A549 (cell line): ENCODE data around the gene SCART1.

ENCODE experiments used
- CEBPB ChIP-seq, 2 experiments: fragments of >200 bp in 1 of 2; sonication (Bioruptor Twin) in 1 of 2; formaldehyde crosslinking in 1 of 2; IDR thresholded peaks; 2 replicates each; pipeline ENCODE4 v1.6.1; 2012 to 2016
- CHD4 ChIP-seq: fragments of 200-600 bp; sonication (generic); IDR thresholded peaks from 2 replicates; pipeline ENCODE4 v1.6.1; 2016; ENCODE audit warnings: antibody characterized with exemption, mild to moderate bottlenecking, borderline replicate concordance
- ESRRA ChIP-seq: fragments of 150-350 bp; IDR thresholded peaks from 2 replicates; pipeline ENCODE4 v1.6.1; 2014; ENCODE audit warnings: mild to moderate bottlenecking, low read length, borderline replicate concordance
- MAFK ChIP-seq: fragments of 450-650 bp; IDR thresholded peaks from 2 replicates; pipeline ENCODE4 v1.6.1; 2014; ENCODE audit not compliant: partially characterized antibody
- MAZ ChIP-seq: fragments of 150-350 bp; IDR thresholded peaks from 2 replicates; pipeline ENCODE4 v1.6.1; 2014; ENCODE audit warnings: antibody characterized with exemption, low read depth, low read length, borderline replicate concordance
- POLR2A ChIP-seq: IDR thresholded peaks from 2 replicates; pipeline ENCODE4 v1.6.1; 2012; ENCODE audit warnings: mild to moderate bottlenecking, low read length
- RAD21 ChIP-seq, 2 experiments: fragments of >200 bp in 1 of 2; sonication (Bioruptor Twin) in 1 of 2; formaldehyde crosslinking in 1 of 2; IDR thresholded peaks in 1 of 2; conservative IDR thresholded peaks in 1 of 2; 2 replicates in 1 of 2; 3 replicates in 1 of 2; pipeline ENCODE4 v1.6.1; 2012 to 2018; ENCODE audit warnings: inconsistent platforms in 1 of 2
- RCOR1 ChIP-seq: fragments of 150-350 bp; IDR thresholded peaks from 2 replicates; pipeline ENCODE4 v1.6.1; 2014; ENCODE audit warnings: antibody characterized with exemption, low read length, low read depth
- TF ChIP-seq, protein P1 (sequence below): fragments of 200-600 bp; sonication (generic); IDR thresholded peaks from 2 replicates; pipeline ENCODE4 v1.6.1; 2016; ENCODE audit warnings: antibody characterized with exemption, mild to moderate bottlenecking, moderate library complexity
- TF ChIP-seq, protein P2 (sequence below): fragments of 450-650 bp; IDR thresholded peaks from 2 replicates; pipeline ENCODE4 v1.6.1; 2014; ENCODE audit warnings: antibody characterized with exemption
- TF ChIP-seq, protein P3 (sequence below): fragments of 150-350 bp; IDR thresholded peaks from 2 replicates; pipeline ENCODE4 v1.6.1; 2014; ENCODE audit warnings: low read depth, mild to moderate bottlenecking, low read length
- TF ChIP-seq, protein P4 (sequence below): fragments of >200 bp; sonication (Bioruptor Twin); formaldehyde crosslinking; IDR thresholded peaks from 3 replicates; pipeline ENCODE4 v1.5.1; 2016

DNA sequence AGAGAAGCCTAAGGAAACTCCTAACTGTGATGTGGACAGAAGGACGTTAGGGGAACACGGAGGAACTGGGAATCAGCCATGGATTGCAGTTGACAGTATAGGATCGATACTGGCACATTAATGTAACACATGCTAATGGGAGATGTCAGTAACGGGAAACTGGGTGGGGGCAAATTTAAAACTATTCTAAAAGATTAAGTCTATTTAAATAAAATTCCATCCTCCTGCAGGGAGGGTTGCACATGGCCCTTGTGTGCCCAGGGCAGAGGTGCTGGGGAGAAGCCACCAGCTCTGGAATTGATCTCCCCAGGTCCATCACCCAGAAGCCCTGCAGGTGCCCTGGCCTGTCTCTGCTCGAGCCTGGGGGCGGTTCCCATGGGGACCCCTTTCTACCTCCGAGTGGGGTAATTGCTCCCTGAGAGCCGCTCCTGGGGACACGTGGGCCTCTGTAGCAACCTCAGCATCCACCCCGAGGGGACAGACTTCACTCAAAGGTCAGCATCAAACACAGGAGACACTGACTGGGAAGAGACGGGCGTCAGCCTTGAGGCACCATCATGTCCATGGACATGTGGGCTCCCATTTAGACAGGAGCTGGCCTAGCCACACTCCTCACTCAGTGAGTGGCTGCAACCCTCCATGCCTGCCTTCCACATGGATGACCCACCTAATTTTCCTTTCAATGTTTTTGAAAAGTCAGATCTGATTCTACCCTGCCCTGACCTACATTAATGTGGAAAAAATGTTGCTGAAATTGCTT is 21.1 kb downstream of the SCART1 start:
- TF ChIP-seq, protein P1, sequence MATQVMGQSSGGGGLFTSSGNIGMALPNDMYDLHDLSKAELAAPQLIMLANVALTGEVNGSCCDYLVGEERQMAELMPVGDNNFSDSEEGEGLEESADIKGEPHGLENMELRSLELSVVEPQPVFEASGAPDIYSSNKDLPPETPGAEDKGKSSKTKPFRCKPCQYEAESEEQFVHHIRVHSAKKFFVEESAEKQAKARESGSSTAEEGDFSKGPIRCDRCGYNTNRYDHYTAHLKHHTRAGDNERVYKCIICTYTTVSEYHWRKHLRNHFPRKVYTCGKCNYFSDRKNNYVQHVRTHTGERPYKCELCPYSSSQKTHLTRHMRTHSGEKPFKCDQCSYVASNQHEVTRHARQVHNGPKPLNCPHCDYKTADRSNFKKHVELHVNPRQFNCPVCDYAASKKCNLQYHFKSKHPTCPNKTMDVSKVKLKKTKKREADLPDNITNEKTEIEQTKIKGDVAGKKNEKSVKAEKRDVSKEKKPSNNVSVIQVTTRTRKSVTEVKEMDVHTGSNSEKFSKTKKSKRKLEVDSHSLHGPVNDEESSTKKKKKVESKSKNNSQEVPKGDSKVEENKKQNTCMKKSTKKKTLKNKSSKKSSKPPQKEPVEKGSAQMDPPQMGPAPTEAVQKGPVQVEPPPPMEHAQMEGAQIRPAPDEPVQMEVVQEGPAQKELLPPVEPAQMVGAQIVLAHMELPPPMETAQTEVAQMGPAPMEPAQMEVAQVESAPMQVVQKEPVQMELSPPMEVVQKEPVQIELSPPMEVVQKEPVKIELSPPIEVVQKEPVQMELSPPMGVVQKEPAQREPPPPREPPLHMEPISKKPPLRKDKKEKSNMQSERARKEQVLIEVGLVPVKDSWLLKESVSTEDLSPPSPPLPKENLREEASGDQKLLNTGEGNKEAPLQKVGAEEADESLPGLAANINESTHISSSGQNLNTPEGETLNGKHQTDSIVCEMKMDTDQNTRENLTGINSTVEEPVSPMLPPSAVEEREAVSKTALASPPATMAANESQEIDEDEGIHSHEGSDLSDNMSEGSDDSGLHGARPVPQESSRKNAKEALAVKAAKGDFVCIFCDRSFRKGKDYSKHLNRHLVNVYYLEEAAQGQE: no peak
- TF ChIP-seq, protein P2, sequence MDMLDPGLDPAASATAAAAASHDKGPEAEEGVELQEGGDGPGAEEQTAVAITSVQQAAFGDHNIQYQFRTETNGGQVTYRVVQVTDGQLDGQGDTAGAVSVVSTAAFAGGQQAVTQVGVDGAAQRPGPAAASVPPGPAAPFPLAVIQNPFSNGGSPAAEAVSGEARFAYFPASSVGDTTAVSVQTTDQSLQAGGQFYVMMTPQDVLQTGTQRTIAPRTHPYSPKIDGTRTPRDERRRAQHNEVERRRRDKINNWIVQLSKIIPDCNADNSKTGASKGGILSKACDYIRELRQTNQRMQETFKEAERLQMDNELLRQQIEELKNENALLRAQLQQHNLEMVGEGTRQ: no peak
- TF ChIP-seq MAZ (no peak), CHD4 (no peak), RCOR1 (no peak), POLR2A (no peak), ESRRA (no peak), CEBPB (IDR thresholded peaks at IDR 0.05) (no peak), RAD21 (conservative IDR thresholded peaks at IDR 0.05 in 1 of 2, IDR thresholded peaks at IDR 0.05 in 1 of 2) (no peak), MAFK (no peak)
- TF ChIP-seq, protein P3, sequence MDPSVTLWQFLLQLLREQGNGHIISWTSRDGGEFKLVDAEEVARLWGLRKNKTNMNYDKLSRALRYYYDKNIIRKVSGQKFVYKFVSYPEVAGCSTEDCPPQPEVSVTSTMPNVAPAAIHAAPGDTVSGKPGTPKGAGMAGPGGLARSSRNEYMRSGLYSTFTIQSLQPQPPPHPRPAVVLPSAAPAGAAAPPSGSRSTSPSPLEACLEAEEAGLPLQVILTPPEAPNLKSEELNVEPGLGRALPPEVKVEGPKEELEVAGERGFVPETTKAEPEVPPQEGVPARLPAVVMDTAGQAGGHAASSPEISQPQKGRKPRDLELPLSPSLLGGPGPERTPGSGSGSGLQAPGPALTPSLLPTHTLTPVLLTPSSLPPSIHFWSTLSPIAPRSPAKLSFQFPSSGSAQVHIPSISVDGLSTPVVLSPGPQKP: no peak
- TF ChIP-seq, protein P4, sequence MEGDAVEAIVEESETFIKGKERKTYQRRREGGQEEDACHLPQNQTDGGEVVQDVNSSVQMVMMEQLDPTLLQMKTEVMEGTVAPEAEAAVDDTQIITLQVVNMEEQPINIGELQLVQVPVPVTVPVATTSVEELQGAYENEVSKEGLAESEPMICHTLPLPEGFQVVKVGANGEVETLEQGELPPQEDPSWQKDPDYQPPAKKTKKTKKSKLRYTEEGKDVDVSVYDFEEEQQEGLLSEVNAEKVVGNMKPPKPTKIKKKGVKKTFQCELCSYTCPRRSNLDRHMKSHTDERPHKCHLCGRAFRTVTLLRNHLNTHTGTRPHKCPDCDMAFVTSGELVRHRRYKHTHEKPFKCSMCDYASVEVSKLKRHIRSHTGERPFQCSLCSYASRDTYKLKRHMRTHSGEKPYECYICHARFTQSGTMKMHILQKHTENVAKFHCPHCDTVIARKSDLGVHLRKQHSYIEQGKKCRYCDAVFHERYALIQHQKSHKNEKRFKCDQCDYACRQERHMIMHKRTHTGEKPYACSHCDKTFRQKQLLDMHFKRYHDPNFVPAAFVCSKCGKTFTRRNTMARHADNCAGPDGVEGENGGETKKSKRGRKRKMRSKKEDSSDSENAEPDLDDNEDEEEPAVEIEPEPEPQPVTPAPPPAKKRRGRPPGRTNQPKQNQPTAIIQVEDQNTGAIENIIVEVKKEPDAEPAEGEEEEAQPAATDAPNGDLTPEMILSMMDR: no peak
